Fibroblast of mammary gland (primary cell): ENCODE measurements around the gene PEAK3.

Experiments used
- DNase-seq: peaks from one replicate; pipeline ENCODE4 v3.0.0-alpha.2; 2010; ENCODE audit warnings: low read depth
- H3K4me3 ChIP-seq: 2 replicates; pipeline ENCODE4 v1.5.1; 2011; ENCODE audit warnings: low read depth, mild to moderate bottlenecking, low read length, moderate library complexity; ENCODE audit not compliant: control insufficient read depth
- CTCF ChIP-seq: conservative IDR thresholded peaks from 2 replicates; pipeline ENCODE4 v1.5.1; 2011; ENCODE audit warnings: low read depth, low read length, inconsistent platforms; ENCODE audit not compliant: control insufficient read depth, insufficient read depth

The PEAK3 gene

DNA sequence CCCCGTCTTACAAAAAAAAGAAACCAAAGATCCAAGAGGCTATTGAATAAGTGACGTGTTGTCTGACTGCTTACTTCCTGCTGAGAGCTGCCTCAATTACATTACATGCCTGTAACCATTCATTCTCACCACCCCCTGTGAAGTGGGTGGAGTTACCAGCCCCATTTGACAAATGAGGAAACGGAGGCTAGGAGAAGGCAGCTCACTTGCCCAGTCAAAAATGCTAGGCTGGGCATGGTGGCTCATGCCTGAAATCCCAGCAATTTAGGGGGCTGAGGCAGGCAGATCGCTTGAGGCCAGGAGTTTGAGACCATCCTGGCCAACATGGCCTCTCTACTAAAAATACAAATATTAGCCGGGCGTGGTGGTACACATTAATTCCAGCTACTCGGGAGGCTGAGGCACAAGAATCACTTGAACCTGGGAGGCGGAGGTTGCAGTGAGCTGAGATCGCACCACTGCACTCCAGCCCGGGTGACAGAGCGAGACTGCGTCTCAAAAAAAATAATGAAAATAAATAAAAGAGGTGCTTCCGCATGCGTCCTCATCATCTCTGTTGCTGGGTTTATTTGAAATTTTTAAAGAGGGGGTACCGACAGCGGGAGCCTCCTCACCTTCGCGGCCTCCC, 45.9 kb upstream of the PEAK3 start:
- H3K4me3 ChIP-seq, result peak overlapping the region; percentile 92
- DNase-seq, result peak; percentile 86
- no peak for TF ChIP-seq CTCF

GRCh38 chr19:2326699-2327360, 44.9 kb upstream of the PEAK3 start:
- TF ChIP-seq CTCF, result no peak
- DNase-seq, result no peak
- H3K4me3 ChIP-seq, result no peak overlapping the region

DNA sequence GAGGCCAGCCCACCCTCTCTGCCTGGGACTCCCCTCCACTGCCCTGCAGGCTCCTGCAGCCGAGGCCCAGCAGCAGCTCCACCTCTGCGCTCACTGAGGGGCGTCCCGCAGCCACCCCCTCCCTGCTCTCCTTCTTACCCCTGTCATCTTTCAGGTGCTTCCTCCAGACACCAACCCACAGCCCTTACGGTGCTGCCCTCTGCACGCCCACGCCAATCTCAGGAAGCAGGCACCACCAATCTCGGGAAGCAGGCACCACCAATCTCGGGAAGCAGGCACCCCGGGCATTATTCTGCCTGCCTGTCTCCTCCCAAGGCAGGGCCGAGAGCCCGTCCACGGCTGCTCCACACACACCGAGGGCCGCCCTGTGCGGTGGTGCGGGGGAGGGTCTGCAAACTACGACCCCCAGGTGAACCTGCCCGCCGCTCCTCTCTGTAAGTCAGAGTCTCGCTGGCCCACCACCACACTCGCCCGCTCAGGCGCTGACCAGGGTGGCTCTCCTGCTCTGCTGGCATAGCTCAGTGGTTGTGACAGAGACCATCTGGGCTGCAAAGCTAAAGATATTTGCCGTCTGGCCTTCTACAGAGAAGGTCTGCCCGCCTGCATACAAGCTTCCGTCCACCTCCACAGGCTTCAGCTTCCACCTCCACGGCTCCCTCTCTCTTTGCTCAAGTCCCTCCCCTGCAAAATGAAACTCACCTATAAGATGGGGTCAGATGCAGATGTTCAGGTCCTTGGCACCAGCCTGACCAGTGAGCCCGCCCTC, 43.5 kb upstream of the PEAK3 start:
- no peak overlapping the region for H3K4me3 ChIP-seq
- no peak for TF ChIP-seq CTCF
- no peak for DNase-seq

GRCh38 chr19:2324220-2324948, 42.4 kb upstream of the PEAK3 start:
- H3K4me3 ChIP-seq, result no peak overlapping the region
- no peak for TF ChIP-seq CTCF
- DNase-seq, result no peak

DNA sequence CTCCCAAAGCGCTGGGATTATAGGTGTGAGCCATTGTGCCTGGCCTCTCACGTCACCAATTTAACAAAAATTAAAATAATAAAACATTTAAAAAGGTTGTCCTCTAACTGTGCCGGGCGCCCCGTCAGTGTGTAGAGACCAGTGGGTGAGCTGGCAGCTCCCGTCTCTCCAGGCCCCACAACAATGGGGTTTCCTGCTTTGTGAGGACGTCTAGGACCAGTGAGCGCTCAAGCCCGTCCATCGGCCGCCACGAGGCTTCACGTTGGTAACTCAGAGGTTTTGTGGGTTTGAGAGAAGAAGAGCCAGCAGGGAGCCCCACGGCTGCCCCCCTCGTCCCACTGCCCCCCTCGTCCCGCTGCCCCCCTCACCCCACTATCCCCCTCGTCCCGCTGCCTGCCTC, 41.7 kb upstream of the PEAK3 start:
- H3K4me3 ChIP-seq, result no peak overlapping the region
- TF ChIP-seq CTCF, result no peak
- DNase-seq, result no peak

- no peak for TF ChIP-seq CTCF
- DNase-seq, result no peak
- H3K4me3 ChIP-seq, result no peak overlapping the region
Observed at GRCh38 chr19:2321565-2322283, 39.7 kb upstream of the PEAK3 start.
